NCI-H345 (cell line): Measurements from ENCODE around the gene TSSK6.

Experiments
- DNase-seq: peaks from one replicate; lab custom pipeline; 2025; lab: John Stamatoyannopoulos, UW

Gene TSSK6

GRCh38 chr19:19514881-19515641, at the start of gene TSSK6:
TSS of gene TSSK6 (minus strand) at chr19:19515548. CDS start at chr19:19515427, 121 bp downstream.
- no peak for DNase-seq

- DNase-seq: no peak
Measured at GRCh38 chr19:19563348-19563848, 48.0 kb upstream of the TSSK6 start.

DNA sequence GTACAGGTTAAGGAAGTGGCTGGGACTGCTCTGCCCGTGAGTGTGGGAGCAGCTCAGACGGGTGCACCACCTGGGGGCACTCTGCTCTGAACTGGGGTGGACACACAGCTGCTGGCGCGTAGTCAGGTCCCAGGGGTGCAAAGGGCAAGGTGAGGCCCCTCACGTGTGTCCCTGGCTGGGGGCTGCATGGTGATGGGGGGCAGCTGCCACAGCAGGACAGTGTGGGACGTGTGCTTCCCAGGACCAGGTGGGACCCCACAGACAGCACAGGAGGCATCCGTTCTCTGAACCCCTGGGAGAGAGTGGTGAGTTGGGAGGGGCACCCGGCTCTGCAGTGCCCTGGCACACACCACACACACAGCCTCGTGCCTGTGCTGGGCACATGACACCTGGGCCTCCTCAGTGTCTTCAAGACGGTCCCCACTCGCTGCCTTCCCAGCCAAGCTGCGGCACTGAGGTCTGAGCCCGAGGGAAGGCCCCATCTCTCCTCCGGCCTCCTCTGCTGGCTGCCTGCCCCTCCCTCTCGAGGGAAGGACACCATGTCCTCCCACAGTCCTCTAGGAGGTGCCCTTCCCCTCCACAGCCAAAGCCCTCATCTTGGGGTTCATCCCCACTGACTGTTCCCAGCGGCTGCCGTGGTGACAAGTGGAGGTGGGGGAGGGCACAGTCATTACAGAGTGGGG, 47.5 kb upstream of the TSSK6 start:
- no peak for DNase-seq

GRCh38 chr19:19561946-19562664, 46.8 kb upstream of the TSSK6 start:
- DNase-seq: no peak

- no peak for DNase-seq
Measured at GRCh38 chr19:19559931-19560330, 44.6 kb upstream of the TSSK6 start.

DNA sequence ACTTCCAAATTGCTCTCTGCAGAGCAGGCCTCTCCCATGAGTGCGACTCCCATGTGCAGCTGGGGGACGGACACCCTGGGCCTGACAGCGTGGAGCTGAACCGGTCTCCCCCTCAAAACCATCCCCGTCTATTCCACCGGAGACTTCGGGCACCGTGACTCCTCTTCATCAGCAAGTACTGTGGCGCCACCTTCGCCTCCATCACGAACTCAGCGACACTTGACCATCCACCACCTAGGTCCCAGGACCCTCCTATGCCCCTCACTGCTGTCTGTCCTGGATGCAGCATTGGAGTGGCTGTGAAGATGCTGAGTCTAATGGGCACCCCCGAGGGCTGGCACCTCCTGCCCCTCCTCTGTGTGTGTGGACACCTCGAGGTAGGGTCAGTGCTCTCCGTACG, 43.3 kb upstream of the TSSK6 start:
- no peak for DNase-seq

DNA sequence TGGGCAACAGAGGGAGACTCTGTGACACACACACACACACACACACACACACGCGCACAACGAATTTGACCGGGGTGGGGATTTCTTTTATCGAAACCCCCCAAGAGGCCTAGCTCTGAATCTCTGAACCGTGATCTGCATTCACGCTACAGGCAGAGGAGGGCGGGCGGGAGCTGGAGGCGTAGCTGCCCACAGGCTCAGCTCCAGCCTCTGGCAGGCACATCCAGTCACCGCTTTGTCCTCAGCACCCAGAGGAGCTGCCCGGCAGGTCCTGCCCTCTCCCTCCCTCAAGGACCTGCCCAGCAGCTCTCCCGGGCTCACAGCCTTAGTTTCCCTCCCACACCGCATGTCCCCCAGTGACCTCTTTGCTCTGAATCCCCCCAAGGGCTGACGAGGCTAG, 42.7 kb upstream of the TSSK6 start:
- no peak for DNase-seq

- peak; percentile 6 for DNase-seq
Measured at GRCh38 chr19:19554074-19555023, 39.0 kb upstream of the TSSK6 start.

DNA sequence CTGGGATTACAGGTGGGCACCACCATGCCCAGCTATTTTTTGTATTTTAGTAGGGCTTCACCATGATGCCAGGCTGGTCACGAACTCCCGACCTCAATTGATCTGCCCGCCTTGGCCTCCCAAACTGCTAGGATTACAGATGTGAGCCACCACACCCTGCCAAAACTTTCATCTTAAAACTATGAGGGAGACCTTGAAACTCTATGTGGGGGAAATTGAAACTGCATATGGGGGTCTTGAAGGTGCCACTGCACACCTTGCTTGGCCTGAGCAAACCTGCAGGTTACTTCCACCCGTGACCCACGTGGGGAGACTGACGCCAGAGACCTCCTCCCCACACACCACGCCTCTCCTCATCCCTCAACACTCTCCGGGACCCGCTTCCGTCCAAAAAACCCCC, 38.3 kb upstream of the TSSK6 start:
- no peak for DNase-seq

DNA sequence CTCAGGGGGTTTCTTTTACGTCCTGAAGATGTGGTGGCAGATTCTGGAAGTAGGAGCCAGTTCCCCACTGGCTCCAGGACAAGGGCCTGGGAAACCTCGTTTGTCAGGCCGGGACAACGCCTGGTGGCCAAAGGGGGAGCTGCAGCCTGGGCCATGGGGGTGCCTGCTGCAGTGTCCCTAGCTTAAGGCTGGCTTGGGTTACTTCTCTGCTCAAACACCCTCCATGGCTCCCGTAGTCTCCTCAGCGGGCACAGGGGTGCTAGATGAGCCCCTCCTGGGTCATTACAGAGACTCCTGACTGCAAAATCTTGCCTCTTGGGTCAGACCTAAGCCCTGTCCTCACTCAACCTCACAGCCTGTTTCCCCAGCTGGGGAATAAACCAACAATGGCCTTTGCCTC, 37.5 kb upstream of the TSSK6 start:
- DNase-seq: no peak

DNA sequence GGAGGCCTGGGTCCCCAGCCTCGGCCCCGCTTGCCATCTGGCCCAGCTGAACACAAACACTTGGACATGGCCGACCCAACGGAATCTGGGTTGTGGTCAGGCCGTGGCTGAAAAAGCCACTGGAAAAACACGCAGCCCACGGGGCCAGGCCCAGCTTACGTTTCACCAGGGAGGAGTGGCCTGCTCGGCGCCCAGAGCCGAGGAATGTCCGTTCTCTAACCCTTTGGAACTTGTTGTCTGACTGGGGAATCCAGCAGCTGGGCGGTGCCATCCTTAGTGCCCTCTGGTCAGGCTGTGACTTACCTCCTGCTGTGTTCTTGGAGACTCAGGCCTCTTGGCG, 36.5 kb upstream of the TSSK6 start:
- no peak for DNase-seq

GRCh38 chr19:19550972-19551852, 35.9 kb upstream of the TSSK6 start:
- no peak for DNase-seq

GRCh38 chr19:19550485-19550929, 35.2 kb upstream of the TSSK6 start:
- DNase-seq: no peak

DNA sequence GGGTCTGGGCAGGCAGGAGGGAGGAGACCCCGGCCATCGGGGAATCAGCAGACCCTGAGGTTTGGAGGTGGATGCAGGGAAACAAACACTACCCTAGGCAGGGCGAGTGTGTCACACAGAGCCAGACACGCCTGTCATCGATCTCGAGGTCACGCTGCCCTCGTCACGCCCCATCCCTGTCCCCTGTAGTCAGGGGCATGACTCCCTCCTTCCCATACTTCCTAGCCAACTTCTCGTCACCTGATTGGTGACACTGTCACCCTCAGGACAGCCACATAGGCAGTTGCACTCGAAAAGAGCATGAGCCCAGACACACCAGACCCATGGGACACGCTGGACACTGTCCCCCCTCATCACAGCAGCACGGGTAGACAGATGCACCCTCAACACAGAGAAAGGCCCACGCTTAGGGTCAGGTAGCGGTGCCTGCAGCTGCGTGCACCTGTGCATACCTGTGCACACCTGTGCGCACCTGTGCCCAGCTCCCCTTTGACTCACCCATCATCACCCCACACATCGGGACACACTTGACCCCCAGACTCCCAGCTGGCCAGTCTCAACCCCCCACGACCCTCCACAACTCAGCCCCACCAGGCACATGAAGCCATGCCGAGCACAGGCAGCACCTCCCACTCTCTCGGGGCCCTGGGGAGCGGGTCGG, 34.6 kb upstream of the TSSK6 start:
- no peak for DNase-seq

DNA sequence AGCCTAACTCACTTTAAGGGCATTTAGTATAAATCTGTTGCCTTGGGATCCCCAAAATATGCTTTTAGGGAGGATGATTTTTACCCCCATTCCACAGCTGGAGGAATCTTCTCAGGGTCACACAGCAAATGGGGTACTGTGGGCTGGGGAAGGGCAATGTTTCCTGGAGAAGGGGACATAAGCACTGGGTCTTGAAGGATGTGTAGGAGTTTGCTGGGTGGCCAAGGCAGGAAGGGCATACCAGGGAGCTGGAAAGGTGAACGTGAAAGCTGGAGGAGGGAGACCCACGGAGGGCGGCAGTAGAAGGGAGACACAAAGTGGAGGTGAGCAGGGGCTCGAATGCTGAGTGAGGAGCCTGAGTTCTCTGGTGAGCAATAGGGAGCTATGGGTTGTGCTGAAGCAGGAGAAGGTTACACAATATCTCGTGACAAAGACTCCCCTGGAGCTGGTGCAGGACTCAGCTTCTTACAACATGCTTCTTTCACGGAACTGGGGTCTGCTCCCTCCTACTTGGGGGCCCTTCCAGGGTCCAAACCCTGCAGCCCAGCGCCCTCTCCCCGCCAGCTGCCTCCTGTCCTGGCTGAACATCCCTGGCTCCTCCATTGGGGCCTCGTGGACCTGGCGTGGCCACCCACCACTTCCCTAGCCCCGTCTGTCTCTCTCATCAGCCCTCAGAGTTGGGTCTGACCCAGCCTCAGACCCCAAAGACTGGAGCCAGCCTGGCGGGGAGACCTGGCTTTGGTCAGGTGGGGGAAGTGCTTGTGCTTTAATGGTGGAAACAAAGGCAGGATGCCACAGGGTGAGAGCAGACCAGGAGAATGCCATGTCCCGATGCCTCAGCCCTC, 33.8 kb upstream of the TSSK6 start:
- DNase-seq: no peak

GRCh38 chr19:19547674-19548336, 32.5 kb upstream of the TSSK6 start:
- DNase-seq: no peak

GRCh38 chr19:19546751-19547162, 31.4 kb upstream of the TSSK6 start:
- DNase-seq: no peak

- DNase-seq: no peak
Measured at GRCh38 chr19:19545707-19546106, 30.4 kb upstream of the TSSK6 start.
